IMR-90 (cell line): ENCODE data around the gene NAV2.

Experiments
- BHLHE40 ChIP-seq: fragments of 150-350 bp; IDR thresholded peaks from 2 replicates; pipeline ENCODE4 v1.6.1; 2016; ENCODE audit warnings: mild to moderate bottlenecking, low read depth, low read length
- CTCF ChIP-seq: conservative IDR thresholded peaks from 2 replicates; pipeline ENCODE4 v1.5.1; 2012; ENCODE audit warnings: mild to moderate bottlenecking, low read depth, low read length, improper control_type of control experiment
- ELK1 ChIP-seq: fragments of 150-350 bp; IDR thresholded peaks from 2 replicates; pipeline ENCODE4 v1.6.1; 2016; ENCODE audit warnings: low read depth, mild to moderate bottlenecking, low read length, moderate library complexity, borderline replicate concordance
- MAZ ChIP-seq: IDR thresholded peaks from 2 replicates; pipeline ENCODE4 v1.6.1; 2012; ENCODE audit warnings: low read depth, mild to moderate bottlenecking, low read length, improper control_type of control experiment, moderate library complexity, borderline replicate concordance
- MXI1 ChIP-seq: IDR thresholded peaks from 2 replicates; pipeline ENCODE4 v1.6.1; 2012; ENCODE audit warnings: low read depth, mild to moderate bottlenecking, low read length, moderate library complexity, borderline replicate concordance
- POLR2A ChIP-seq: IDR thresholded peaks from 2 replicates; pipeline ENCODE4 v1.6.1; 2012; ENCODE audit warnings: mild to moderate bottlenecking, low read depth, low read length
- SMC3 ChIP-seq: fragments of 150-350 bp; IDR thresholded peaks from 2 replicates; pipeline ENCODE4 v1.6.1; 2016; ENCODE audit warnings: low read depth, mild to moderate bottlenecking, antibody characterized with exemption, low read length, moderate library complexity

- TF ChIP-seq CTCF, result no peak
- no peak for TF ChIP-seq MAZ
- TF ChIP-seq POLR2A, result no peak
- TF ChIP-seq MXI1, result no peak
- no peak for TF ChIP-seq SMC3
- TF ChIP-seq BHLHE40, result no peak
- TF ChIP-seq ELK1, result no peak
These were observed 156.2 kb downstream of the NAV2 start for GRCh38 chr11:19868871-19869270.
